Measurements from ENCODE around the gene HSPA1L.

Gene HSPA1L

GRCh38 chr6:31806470-31807272, 8.4 kb downstream of the HSPA1L start, which contains the start of gene LSM2 (continued):
- no peak for TF ChIP-seq ZNF354C (tag by site-specific recombination; IDR thresholded peaks at IDR 0.05; ENCODE audit: borderline replicate concordance, low read depth)
- TF ChIP-seq OVOL3 (tag by site-specific recombination; IDR thresholded peaks at IDR 0.05), result no peak
- no peak for TF ChIP-seq ZNF48 (tag by site-specific recombination; IDR thresholded peaks at IDR 0.05)
- TF ChIP-seq SP3 (tag by site-specific recombination; IDR thresholded peaks at IDR 0.05), result peak; percentile 60; the same call in 1 of the 2 replicates
- no peak for TF ChIP-seq ZNF292 (tag by site-specific recombination; IDR thresholded peaks at IDR 0.05; ENCODE audit: borderline replicate concordance, low read depth)
- TF ChIP-seq HOXD13 (CRISPR knock-in tag; IDR thresholded peaks at IDR 0.05; ENCODE audit: borderline replicate concordance), result no peak
- no peak for TF ChIP-seq ZNF549 (tag by site-specific recombination; IDR thresholded peaks at IDR 0.05)
- no peak for TF ChIP-seq SCRT2 (tag by site-specific recombination; IDR thresholded peaks at IDR 0.05)
- no peak for TF ChIP-seq PRDM1 (tag by site-specific recombination; IDR thresholded peaks at IDR 0.05)
- no peak for TF ChIP-seq SALL2 (tag by site-specific recombination; IDR thresholded peaks at IDR 0.05; ENCODE audit: borderline replicate concordance)
- no peak for TF ChIP-seq ZNF280C (tag by site-specific recombination; IDR thresholded peaks at IDR 0.05)
- TF ChIP-seq ZNF623 (tag by site-specific recombination; IDR thresholded peaks at IDR 0.05), result no peak
- TF ChIP-seq ZNF513 (tag by site-specific recombination; IDR thresholded peaks at IDR 0.05), result no peak
- TF ChIP-seq ZNF561 (tag by site-specific recombination; IDR thresholded peaks at IDR 0.05; ENCODE audit: borderline replicate concordance), result peak; percentile 78
- TF ChIP-seq REST (tag by site-specific recombination; IDR thresholded peaks at IDR 0.05), result peak; percentile 50; the same call in 1 of the 2 replicates
- TF ChIP-seq ZNF280D (tag by site-specific recombination; IDR thresholded peaks at IDR 0.05), result no peak
- no peak for TF ChIP-seq ZNF426 (tag by site-specific recombination; IDR thresholded peaks at IDR 0.05)
- TF ChIP-seq ZEB2 (tag by site-specific recombination; IDR thresholded peaks at IDR 0.05), result peak; percentile 89
- no peak for TF ChIP-seq ZNF488 (tag by site-specific recombination; IDR thresholded peaks at IDR 0.05)
- no peak for TF ChIP-seq ZNF544 (tag by site-specific recombination; IDR thresholded peaks at IDR 0.05)
- no peak for TF ChIP-seq PRDM4 (tag by site-specific recombination; IDR thresholded peaks at IDR 0.05)
- no peak for TF ChIP-seq ZNF175 (tag by site-specific recombination; IDR thresholded peaks at IDR 0.05)
- no peak for TF ChIP-seq YY2 (tag by site-specific recombination; IDR thresholded peaks at IDR 0.05)
- no peak for TF ChIP-seq ZNF211 (tag by site-specific recombination; IDR thresholded peaks at IDR 0.05; ENCODE audit: low read depth)
- no peak for TF ChIP-seq ZSCAN30 (tag by site-specific recombination; IDR thresholded peaks at IDR 0.05)
- no peak for TF ChIP-seq ZNF768 (tag by site-specific recombination; IDR thresholded peaks at IDR 0.05)

Data from HEK293 (cell line).